ENCODE measurements around the gene STT3B.

Gene STT3B

GRCh38 chr3:31676556-31676955 is 143.8 kb downstream of the STT3B start:
- no peak for TF ChIP-seq CTCF (conservative IDR thresholded peaks at IDR 0.05)
- H3K27ac ChIP-seq, result no peak overlapping the region

DNA sequence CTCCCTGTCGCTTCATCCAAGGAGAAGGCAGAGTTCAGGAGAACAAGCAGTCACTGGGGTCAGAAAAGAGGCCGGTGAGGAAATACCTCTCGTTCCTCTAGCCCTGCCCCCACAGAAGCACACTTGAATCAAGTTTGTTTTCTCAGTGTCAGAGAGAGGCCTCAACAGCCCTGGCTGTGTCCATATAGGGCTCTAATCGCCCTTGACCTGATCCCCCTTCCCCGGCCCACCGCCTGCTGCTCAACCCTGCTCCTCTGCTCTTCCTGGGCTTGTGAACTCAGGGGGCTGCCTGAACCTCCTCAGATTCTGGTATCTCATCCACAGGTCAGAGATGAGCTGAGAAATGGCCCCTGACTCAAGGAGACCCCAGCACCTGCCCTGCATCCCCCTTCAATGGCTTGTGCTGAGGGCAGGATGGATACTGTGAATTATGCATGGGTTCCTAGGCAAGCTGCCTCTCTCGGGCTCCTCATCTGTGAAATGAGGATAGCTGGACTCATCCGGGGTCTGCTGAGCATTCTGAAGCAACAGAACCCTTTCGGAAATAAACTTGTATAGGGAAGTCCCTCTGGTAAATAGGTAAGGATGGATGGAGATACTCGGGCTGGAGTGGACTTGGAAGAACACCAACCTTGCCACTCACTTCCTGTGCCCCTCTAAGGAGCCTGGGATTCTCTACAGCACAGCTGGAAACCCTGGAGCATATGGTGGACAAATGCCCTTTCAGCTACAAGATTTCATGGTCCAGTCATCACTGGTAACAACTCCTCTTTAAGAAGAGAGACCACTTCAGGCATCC is 147.5 kb downstream of the STT3B start:
- no peak overlapping the region for H3K27ac ChIP-seq
- TF ChIP-seq CTCF (conservative IDR thresholded peaks at IDR 0.05), result no peak
